ENCODE results near the gene NHSL2.

The NHSL2 gene

GRCh38 chrX:71958281-71958675 is 47.6 kb downstream of the NHSL2 start:
- TF ChIP-seq, protein P1, sequence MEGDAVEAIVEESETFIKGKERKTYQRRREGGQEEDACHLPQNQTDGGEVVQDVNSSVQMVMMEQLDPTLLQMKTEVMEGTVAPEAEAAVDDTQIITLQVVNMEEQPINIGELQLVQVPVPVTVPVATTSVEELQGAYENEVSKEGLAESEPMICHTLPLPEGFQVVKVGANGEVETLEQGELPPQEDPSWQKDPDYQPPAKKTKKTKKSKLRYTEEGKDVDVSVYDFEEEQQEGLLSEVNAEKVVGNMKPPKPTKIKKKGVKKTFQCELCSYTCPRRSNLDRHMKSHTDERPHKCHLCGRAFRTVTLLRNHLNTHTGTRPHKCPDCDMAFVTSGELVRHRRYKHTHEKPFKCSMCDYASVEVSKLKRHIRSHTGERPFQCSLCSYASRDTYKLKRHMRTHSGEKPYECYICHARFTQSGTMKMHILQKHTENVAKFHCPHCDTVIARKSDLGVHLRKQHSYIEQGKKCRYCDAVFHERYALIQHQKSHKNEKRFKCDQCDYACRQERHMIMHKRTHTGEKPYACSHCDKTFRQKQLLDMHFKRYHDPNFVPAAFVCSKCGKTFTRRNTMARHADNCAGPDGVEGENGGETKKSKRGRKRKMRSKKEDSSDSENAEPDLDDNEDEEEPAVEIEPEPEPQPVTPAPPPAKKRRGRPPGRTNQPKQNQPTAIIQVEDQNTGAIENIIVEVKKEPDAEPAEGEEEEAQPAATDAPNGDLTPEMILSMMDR (IDR thresholded peaks at IDR 0.05): no peak

DNA sequence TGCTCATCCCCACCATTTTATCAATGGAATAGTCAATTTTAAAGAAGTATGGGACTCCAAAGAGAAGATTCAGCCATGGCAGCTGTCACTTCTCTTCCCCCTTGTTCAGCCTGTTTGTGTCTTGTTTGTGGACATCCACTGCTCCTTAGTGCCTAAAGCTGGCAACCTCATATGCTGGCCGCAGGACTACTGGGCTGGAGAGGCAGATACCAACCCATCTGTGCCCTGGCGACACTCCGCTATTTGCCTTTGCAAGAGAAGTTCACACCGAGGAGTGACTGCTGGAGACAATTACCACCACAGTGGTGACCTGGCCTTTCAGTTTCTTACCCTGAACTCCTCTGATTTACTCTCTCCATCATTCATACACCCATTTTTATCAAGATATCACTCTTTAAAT is 64.3 kb downstream of the NHSL2 start:
- TF ChIP-seq, protein P1 (IDR thresholded peaks at IDR 0.05): no peak

DNA sequence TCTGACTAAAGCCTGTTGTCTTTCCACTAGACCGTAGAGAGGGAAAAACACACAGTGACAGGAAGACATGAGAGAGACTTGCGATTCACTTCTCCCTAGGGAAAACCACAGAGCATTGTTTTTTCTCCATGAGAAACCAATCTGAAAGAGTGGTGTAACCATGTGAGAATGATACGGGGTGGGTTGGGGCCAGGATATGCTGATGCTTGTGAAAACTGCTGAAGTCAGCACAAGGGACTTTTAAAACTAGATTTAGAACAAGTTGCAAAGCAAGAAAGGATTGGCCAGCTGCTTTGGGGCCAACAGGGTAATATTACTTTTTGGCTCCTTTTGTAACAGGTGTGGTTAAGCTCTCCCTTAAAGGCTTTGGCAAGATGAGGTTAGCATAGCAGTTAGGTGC is 66.1 kb downstream of the NHSL2 start:
- TF ChIP-seq, protein P1 (IDR thresholded peaks at IDR 0.05): no peak

DNA sequence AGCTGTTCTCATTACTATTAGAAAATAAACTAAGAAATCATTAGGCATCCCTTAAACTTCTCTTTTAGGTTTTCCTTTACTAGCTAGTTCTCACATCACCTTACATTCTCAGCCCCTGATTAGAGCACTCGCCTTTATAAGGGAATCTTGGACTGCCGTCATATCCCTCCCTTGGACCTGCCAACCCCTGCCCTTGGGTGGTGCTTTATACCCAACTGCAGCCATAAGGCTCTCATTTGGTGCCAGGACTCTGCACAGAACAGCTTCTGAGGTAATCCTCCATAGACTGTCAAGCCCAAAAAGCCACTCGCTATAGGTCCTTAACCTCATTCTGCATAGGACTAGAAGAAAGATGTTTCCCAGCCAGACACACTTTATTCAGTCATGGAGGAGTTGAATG is 67.5 kb downstream of the NHSL2 start:
- TF ChIP-seq, protein P1 (IDR thresholded peaks at IDR 0.05): no peak

DNA sequence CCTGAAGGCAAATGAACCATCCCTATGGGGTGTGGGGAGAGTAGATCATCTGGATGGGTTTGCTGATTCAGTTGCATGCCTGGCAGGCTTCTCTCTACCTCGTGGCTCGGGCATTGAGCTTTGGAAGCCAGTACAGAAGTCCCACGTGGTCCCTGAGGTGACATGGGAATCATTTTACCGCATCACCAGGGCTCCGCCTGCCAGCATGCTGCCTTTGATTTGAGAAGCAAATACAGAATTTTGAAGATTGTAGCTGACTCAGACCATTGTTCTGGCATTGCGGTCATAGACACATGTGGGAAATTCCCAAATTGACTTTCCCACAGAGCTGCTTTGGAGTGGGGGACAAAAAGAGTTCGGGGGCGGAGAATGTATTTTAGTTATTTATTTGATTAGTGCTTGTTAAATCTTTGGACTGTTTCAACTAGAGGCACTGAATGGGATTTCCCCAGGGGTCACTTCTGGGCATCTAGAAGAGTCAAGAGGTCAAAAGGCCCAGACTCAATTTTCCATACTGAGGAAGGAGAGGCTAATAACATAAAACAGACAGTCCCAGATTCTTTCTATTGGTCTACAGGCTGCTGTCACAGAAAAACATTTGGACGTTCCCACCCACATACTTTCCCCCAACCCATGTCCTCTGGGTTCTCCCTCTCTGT is 79.3 kb downstream of the NHSL2 start:
- TF ChIP-seq, protein P1 (IDR thresholded peaks at IDR 0.05): no peak

DNA sequence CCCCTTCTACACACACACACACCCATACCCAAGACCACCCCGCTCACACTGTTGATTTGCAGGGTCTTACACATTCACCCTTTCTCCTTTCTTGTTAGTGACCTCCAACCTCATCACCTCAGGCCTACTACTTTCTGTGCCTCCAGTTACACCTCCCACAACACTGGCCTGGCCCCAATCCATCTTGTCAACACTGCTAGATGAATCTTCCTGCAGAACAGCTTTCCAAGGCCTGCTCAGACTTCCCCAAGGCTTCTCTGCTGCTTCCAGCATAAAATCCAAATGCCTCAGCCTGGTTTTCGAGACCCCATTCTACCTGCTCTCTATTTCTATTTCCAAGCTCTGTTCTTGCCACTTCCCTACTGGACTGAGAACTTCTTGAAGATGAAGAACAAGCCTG is 79.9 kb downstream of the NHSL2 start:
- TF ChIP-seq, protein P1 (IDR thresholded peaks at IDR 0.05): no peak

DNA sequence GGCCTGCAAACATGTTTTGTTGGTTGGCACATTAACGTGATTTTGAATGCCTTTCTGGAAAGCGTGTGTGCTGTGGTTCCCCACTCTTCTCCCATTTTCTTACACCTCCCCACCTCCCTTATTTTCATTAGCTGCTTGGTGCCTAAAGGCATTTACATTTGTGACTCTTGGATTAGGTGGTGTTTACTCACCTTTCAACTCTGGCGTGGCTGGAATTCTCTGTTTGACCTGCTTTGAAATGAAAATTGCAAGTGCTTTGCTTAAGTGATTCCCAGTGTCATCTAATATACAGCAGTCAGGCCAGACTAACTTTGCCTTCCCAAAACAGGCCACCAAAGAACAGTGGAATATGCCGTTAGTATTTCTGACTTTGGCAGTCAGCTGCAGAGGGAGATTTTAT is 80.5 kb downstream of the NHSL2 start:
- TF ChIP-seq, protein P1 (IDR thresholded peaks at IDR 0.05): no peak

DNA sequence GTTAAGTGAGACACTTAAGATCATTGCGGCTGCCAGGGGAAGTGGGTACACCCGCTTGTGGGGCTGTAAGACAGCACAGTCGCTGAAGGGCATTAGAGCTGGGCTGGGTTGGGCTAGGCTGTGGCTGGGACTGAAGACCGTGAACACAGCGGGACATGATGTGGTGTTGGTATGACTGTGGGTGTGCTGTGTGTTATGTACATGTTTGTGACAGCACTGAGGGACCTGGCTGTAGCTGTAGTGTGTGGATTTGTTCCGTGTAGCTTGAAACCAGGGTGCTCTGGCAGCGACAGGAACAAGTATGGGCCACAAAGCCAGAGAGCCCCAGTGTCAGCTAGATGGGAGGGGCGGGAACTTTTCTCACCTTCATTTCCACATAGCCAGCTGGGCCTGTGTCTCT is 82.1 kb downstream of the NHSL2 start:
- TF ChIP-seq, protein P1 (IDR thresholded peaks at IDR 0.05): no peak
